Calu3 (cell line): ENCODE results near the gene TIGD3. TPM values are rescaled to one million over a fixed set of nuclear protein-coding genes. Genes with fewer than 3 reads are reported as not detected.

Source experiments
- BruUV-seq: library from RNA; stranded (reverse); fragments of 400-500 nt; replicated peaks from 2 replicates; lab custom pipeline; 2021; lab: Mats Ljungman, UMichigan
- CTCF ChIA-PET: fragments of 300-600 bp; sonication (Branson Sonifier 250); formaldehyde crosslinking; loops from one replicate; lab custom pipeline; 2022; ENCODE audit warnings: antibody characterized with exemption; lab: Charles Lee
- DNase-seq: peaks from one replicate; pipeline ENCODE4 v3.0.0; 2022
- H3K27ac Mint-ChIP-seq: one replicate; pipeline ENCODE4 v1.8.0; 2022; ENCODE audit warnings: mixed read lengths; ENCODE audit not compliant: unreplicated experiment
- H3K27me3 Mint-ChIP-seq: one replicate; pipeline ENCODE4 v1.8.0; 2022; ENCODE audit warnings: mixed read lengths; ENCODE audit not compliant: unreplicated experiment
- H3K36me3 Mint-ChIP-seq: one replicate; pipeline ENCODE4 v1.8.0; 2022; ENCODE audit warnings: mild to moderate bottlenecking, moderate library complexity, mixed read lengths; ENCODE audit not compliant: insufficient read depth, unreplicated experiment
- H3K4me1 Mint-ChIP-seq: one replicate; pipeline ENCODE4 v1.8.0; 2022; ENCODE audit warnings: mild to moderate bottlenecking, low read depth, mixed read lengths; ENCODE audit not compliant: unreplicated experiment
- H3K4me3 Mint-ChIP-seq: one replicate; pipeline ENCODE4 v1.8.0; 2022; ENCODE audit warnings: mild to moderate bottlenecking, low read depth, moderate library complexity, mixed read lengths; ENCODE audit not compliant: unreplicated experiment
- H3K9me3 Mint-ChIP-seq: one replicate; pipeline ENCODE4 v1.8.0; 2022; ENCODE audit warnings: low read depth, mixed read lengths; ENCODE audit not compliant: unreplicated experiment
- CTCF ChIP-seq: fragments of 200-600 bp; IDR thresholded peaks from one replicate; pipeline ENCODE4 v1.8.0; 2022; ENCODE audit warnings: antibody characterized with exemption; ENCODE audit not compliant: unreplicated experiment
- intact Hi-C: fragments of 100-400 bp; cut with micrococcal nuclease; formaldehyde crosslinking; loops from one replicate; pipeline ENCODE4 v1.10.0; 2022; ENCODE audit not compliant: unreplicated experiment
- total RNA-seq: library from RNA; stranded (reverse); gene quantifications from 2 replicates; pipeline ENCODE4 v1.2.3, GENCODE V29; 2022

The TIGD3 gene
- total RNA-seq, 1 experiment from 2014 or later: 1.5 TPM

- H3K27me3 Mint-ChIP-seq: no peaks in the 10 kb centered on the region
- no TSS peak for BruUV-seq
- peaks cover 36% of the 10 kb centered on the region for H3K4me1 Mint-ChIP-seq
- H3K4me3 Mint-ChIP-seq: no peak overlapping the region
- H3K27ac Mint-ChIP-seq: no peak overlapping the region
- no peaks in the 10 kb centered on the region for H3K9me3 Mint-ChIP-seq
- DNase-seq: peak; percentile 35
- CTCF ChIA-PET: no interaction called here
- H3K36me3 Mint-ChIP-seq: peaks cover 17% of the 10 kb centered on the region
- intact Hi-C loops: no loop called here
- no peak for TF ChIP-seq CTCF
These were observed 22.5 kb downstream of the TIGD3 start for GRCh38 chr11:65377036-65377435.

- H3K4me3 Mint-ChIP-seq: no peak overlapping the region
- intact Hi-C loops: no loop called here
- H3K4me1 Mint-ChIP-seq: peaks cover 41% of the 10 kb centered on the region
- BruUV-seq: no TSS peak
- CTCF ChIA-PET: interaction anchor here (0.5 to 0.7 kb wide), 3 partner anchors 13 to 333 kb away, joined by 4 to 5 read pairs (median 4); no protein-coding TSS in a partner anchor
- DNase-seq: no peak
- no peaks in the 10 kb centered on the region for H3K27me3 Mint-ChIP-seq
- no peak overlapping the region for H3K27ac Mint-ChIP-seq
- no peaks in the 10 kb centered on the region for H3K9me3 Mint-ChIP-seq
- no peak for TF ChIP-seq CTCF
- peaks cover 24% of the 10 kb centered on the region for H3K36me3 Mint-ChIP-seq
These were observed 23.2 kb downstream of the TIGD3 start for GRCh38 chr11:65377777-65378176.

- no peak for DNase-seq
- peaks cover 30% of the 10 kb centered on the region for H3K36me3 Mint-ChIP-seq
- no peak for TF ChIP-seq CTCF
- no TSS peak for BruUV-seq
- no peaks in the 10 kb centered on the region for H3K27me3 Mint-ChIP-seq
- intact Hi-C loops: no loop called here
- H3K9me3 Mint-ChIP-seq: no peaks in the 10 kb centered on the region
- CTCF ChIA-PET: interaction anchor here (0.6 to 1.5 kb wide), 3 partner anchors 13 to 234 kb away, joined by 4 to 5 read pairs (median 5); no protein-coding TSS in a partner anchor
- H3K4me3 Mint-ChIP-seq: no peak overlapping the region
- peak overlapping the region; percentile 39 for H3K27ac Mint-ChIP-seq
- H3K4me1 Mint-ChIP-seq: peaks cover 47% of the 10 kb centered on the region
These were observed 23.8 kb downstream of the TIGD3 start for GRCh38 chr11:65378208-65378927.

GRCh38 chr11:65378928-65379638, 24.5 kb downstream of the TIGD3 start:
- CTCF ChIA-PET: interaction anchor here (1.0 to 1.5 kb wide), 2 partner anchors 8 to 41 kb away, joined by 4 to 5 read pairs; no protein-coding TSS in a partner anchor
- H3K27ac Mint-ChIP-seq: peak overlapping the region; percentile 39
- H3K36me3 Mint-ChIP-seq: peaks cover 37% of the 10 kb centered on the region
- no peak for TF ChIP-seq CTCF
- H3K27me3 Mint-ChIP-seq: no peaks in the 10 kb centered on the region
- intact Hi-C loops: no loop called here
- DNase-seq: no peak
- BruUV-seq: no TSS peak
- no peaks in the 10 kb centered on the region for H3K9me3 Mint-ChIP-seq
- H3K4me3 Mint-ChIP-seq: no peak overlapping the region
- H3K4me1 Mint-ChIP-seq: peaks cover 54% of the 10 kb centered on the region
